Stomach (tissue), 9 donors: Measurements from ENCODE around the gene UHRF1. TPM values are rescaled to one million over a fixed set of nuclear protein-coding genes. Genes with fewer than 3 reads are reported as not detected.

Source experiments
- DNase-seq, 2 donors: peaks; one replicate each; pipeline versions ENCODE4 v3.0.0 to v3.0.0-alpha.2; 2013 to 2019
- H3K27ac ChIP-seq, 5 donors: fragments of 200-600 bp in 4 of 5; sonication (generic) in 4 of 5; one replicate each; pipeline ENCODE4 v1.5.1; 2013 to 2019; ENCODE audit warnings: mild to moderate bottlenecking in 1 of 5, moderate library complexity in 1 of 5
- H3K27me3 ChIP-seq, 3 donors: fragments of 200-600 bp; sonication (generic); one replicate each; pipeline ENCODE4 v1.5.1; 2017 to 2019; ENCODE audit warnings: mixed run types in 1 of 3
- H3K36me3 ChIP-seq, 4 donors: fragments of 200-600 bp; sonication (generic); 1 replicate in 3 of 4; 2 replicates in 1 of 4; pipeline ENCODE4 v1.5.1; 2016 to 2019
- H3K4me1 ChIP-seq, 4 donors: fragments of 200-600 bp; sonication (generic); one replicate each; pipeline ENCODE4 v1.5.1; 2016 to 2019
- H3K4me3 ChIP-seq, 4 donors: fragments of 200-600 bp; sonication (generic) in 3 of 4; one replicate each; pipeline ENCODE4 v1.5.1; 2016 to 2019; ENCODE audit warnings: mild to moderate bottlenecking in 1 of 4
- H3K9me3 ChIP-seq, 4 donors: fragments of 200-600 bp; sonication (generic); one replicate each; pipeline ENCODE4 v1.5.1; 2016 to 2019
- CTCF ChIP-seq, 7 experiments: fragments of 450-650 bp in 4 of 7; fragments of 200-600 bp in 3 of 7; sonication (generic) in 3 of 7; IDR thresholded peaks; one replicate each; pipeline ENCODE4 v1.5.1; 2016 to 2019; ENCODE audit warnings: antibody characterized with exemption in 7 of 7, control low read depth in 2 of 7, mild to moderate bottlenecking in 1 of 7
- EP300 ChIP-seq: sonication (generic); formaldehyde crosslinking; IDR thresholded peaks from one replicate; pipeline ENCODE4 v1.6.1; 2017; ENCODE audit warnings: antibody characterized with exemption
- POLR2A ChIP-seq, 4 donors: fragments of 450-650 bp; IDR thresholded peaks; one replicate each; pipeline ENCODE4 v1.6.1; 2016; ENCODE audit warnings: antibody characterized with exemption in 4 of 4, control low read depth in 2 of 4, mild to moderate bottlenecking in 1 of 4, moderate library complexity in 1 of 4
- POLR2AphosphoS5 ChIP-seq, 3 donors: sonication (generic); formaldehyde crosslinking; IDR thresholded peaks; one replicate each; pipeline ENCODE4 v1.6.1; 2016; ENCODE audit warnings: antibody characterized with exemption in 3 of 3
- WGBS, 5 donors: extraction: QIAGEN DNeasy Blood & Tissue Kit in 3 of 5; methylation state at CpG; one replicate each; pipeline versions ENCODE4 v1.1.5 to v1.1.7; 2013 to 2018; 5-methylcytosine and 5-hydroxymethylcytosine counted together
- intact Hi-C: fragments of 100-400 bp; cut with DNase I; formaldehyde crosslinking; loops from one replicate; pipeline ENCODE4 v1.15.1; 2023; ENCODE audit warnings: low total_unique reads
- polyA plus RNA-seq, 3 donors: library from polyadenylated mRNA; stranded (reverse); fragments of 200-250 nt; gene quantifications; one replicate each; pipeline ENCODE4 v1.2.3, GENCODE V29; 2013
- total RNA-seq, 5 donors: library from RNA; depleted of rRNA; stranded (reverse); fragments of >200 nt; gene quantifications; one replicate each; pipeline versions ENCODE4 v1.1.0 to v1.2.3, GENCODE V29; 2014 to 2016
- donor health status: healthy with polysubstance abuse.
- donor health status: Bipolar disorder and iron deficiency.
- donor health status: healthy.

The UHRF1 gene
- total and polyA plus RNA-seq, 8 donors = 0.58 to 20.5 (median 4.1) TPM

GRCh38 chr19:4980838-4981680 lies 71.8 kb downstream of the UHRF1 start:
- Histone ChIP-seq H3K9me3 (no peaks in the 10 kb centered on the region), H3K4me3 (no peak overlapping the region), H3K4me1 (peaks cover 34 to 89% (median 60%) of the 10 kb centered on the region in 4 donors), H3K27ac (peak overlapping the region in 2 of 5 donors; percentile 40 to 57), H3K36me3 (peaks cover 0 to 13% (median 10%) of the 10 kb centered on the region in 4 donors), H3K27me3 (no peaks in the 10 kb centered on the region)
- DNase-seq = no peak
- 61 to 79% (median 74%) methylated on average over 14 to 27 of the region's 27 CpGs for WGBS, 5 donors
- TF ChIP-seq POLR2A (IDR thresholded peaks at IDR 0.05) = no peak
- TF ChIP-seq CTCF (IDR thresholded peaks at IDR 0.05) = no peak
- TF ChIP-seq POLR2AphosphoS5 (IDR thresholded peaks at IDR 0.05) = no peak
- no peak for TF ChIP-seq EP300
- intact Hi-C loops = no loop called here

GRCh38 chr19:4981681-4981958 lies 72.3 kb downstream of the UHRF1 start:
- peaks cover 30 to 89% (median 62%) of the 10 kb centered on the region in 4 donors for H3K4me1 ChIP-seq
- H3K36me3 ChIP-seq = peaks cover 0 to 13% (median 10%) of the 10 kb centered on the region in 4 donors
- intact Hi-C loops = no loop called here
- no peaks in the 10 kb centered on the region for H3K27me3 ChIP-seq
- DNase-seq = no peak
- no peak for TF ChIP-seq POLR2AphosphoS5 (IDR thresholded peaks at IDR 0.05)
- no peak for TF ChIP-seq POLR2A (IDR thresholded peaks at IDR 0.05)
- TF ChIP-seq CTCF (IDR thresholded peaks at IDR 0.05) = no peak
- TF ChIP-seq EP300 = no peak
- no peaks in the 10 kb centered on the region for H3K9me3 ChIP-seq
- no peak overlapping the region for H3K4me3 ChIP-seq
- WGBS, 5 donors = 75 to 97% (median 83%) methylated on average over 2 to 3 of the region's 3 CpGs
- H3K27ac ChIP-seq = peak overlapping the region in 2 of 5 donors; percentile 40 to 57

GRCh38 chr19:4983346-4984105 lies 74.2 kb downstream of the UHRF1 start:
- Histone ChIP-seq H3K27me3 (no peaks in the 10 kb centered on the region), H3K27ac (no peak overlapping the region), H3K4me1 (peaks cover 15 to 89% (median 57%) of the 10 kb centered on the region in 4 donors), H3K4me3 (no peak overlapping the region), H3K9me3 (no peaks in the 10 kb centered on the region), H3K36me3 (peaks cover 0 to 11% (median 8%) of the 10 kb centered on the region in 4 donors)
- TF ChIP-seq POLR2AphosphoS5 (IDR thresholded peaks at IDR 0.05) (no peak), CTCF (IDR thresholded peaks at IDR 0.05) (no peak), EP300 (no peak), POLR2A (IDR thresholded peaks at IDR 0.05) (no peak)
- 84 to 93% (median 90%) methylated on average over 21 to 23 of the region's 23 CpGs for WGBS, 5 donors
- intact Hi-C loops = no loop called here
- DNase-seq = no peak

GRCh38 chr19:4984106-4984380 lies 74.7 kb downstream of the UHRF1 start:
- no peak for TF ChIP-seq POLR2A (IDR thresholded peaks at IDR 0.05)
- TF ChIP-seq POLR2AphosphoS5 (IDR thresholded peaks at IDR 0.05) = no peak
- TF ChIP-seq CTCF (IDR thresholded peaks at IDR 0.05) = no peak
- TF ChIP-seq EP300 = no peak
- WGBS, 5 donors = 87 to 92% (median 89%) methylated on average over 7 of the region's 7 CpGs
- no peak for DNase-seq

More at GRCh38 chr19:4984106-4984380, 74.7 kb downstream of the UHRF1 start:
- peaks cover 13 to 89% (median 55%) of the 10 kb centered on the region in 4 donors for H3K4me1 ChIP-seq
- no peak overlapping the region for H3K4me3 ChIP-seq
- intact Hi-C loops = no loop called here
- H3K36me3 ChIP-seq = peaks cover 0 to 11% (median 8%) of the 10 kb centered on the region in 4 donors
- no peak overlapping the region for H3K27ac ChIP-seq
- H3K9me3 ChIP-seq = no peaks in the 10 kb centered on the region
- no peaks in the 10 kb centered on the region for H3K27me3 ChIP-seq
